Measurements from ENCODE around the gene CGB8.
"Not testable (repeated sequence)": the region's sequence is repeated elsewhere in the genome, so short reads cannot be mapped to it uniquely, and the experiment has no call there.

CGB8 gene

GRCh38 chr19:49064768-49065611, 16.1 kb upstream of the CGB8 start, which contains the start of gene NTF4:
TSS of gene NTF4 (minus strand) at chr19:49064818. CDS start at chr19:49061997, 2,821 bp downstream.
- DNase-seq: no peak

GRCh38 chr19:49064029-49064629, 15.2 kb upstream of the CGB8 start:
- DNase-seq: no peak

GRCh38 chr19:49061445-49061844, 12.5 kb upstream of the CGB8 start:
- DNase-seq: no peak

- no peak for DNase-seq
These were observed 12.1 kb upstream of the CGB8 start for GRCh38 chr19:49061000-49061399.

GRCh38 chr19:49059053-49059452, 10.1 kb upstream of the CGB8 start:
- DNase-seq: no peak

GRCh38 chr19:49058562-49058961, 9.7 kb upstream of the CGB8 start:
- peak in 1 of 2 donors; percentile 23 for DNase-seq

- DNase-seq: peak in 1 of 2 donors; percentile 31
These were observed 8.8 kb upstream of the CGB8 start, which contains the start of gene CGB7 for GRCh38 chr19:49057636-49058234. TSS of gene CGB7 (minus strand) at chr19:49057749. CDS start at chr19:49055375, 2,374 bp downstream.

GRCh38 chr19:49056902-49057596, 8.1 kb upstream of the CGB8 start:
- DNase-seq: not testable (repeated sequence)

- DNase-seq: peak; percentile 34 to 36
These were observed 7.4 kb upstream of the CGB8 start for GRCh38 chr19:49056101-49056901.

- not testable (repeated sequence) for DNase-seq
These were observed 1.6 kb upstream of the CGB8 start for GRCh38 chr19:49050376-49051033.

GRCh38 chr19:49049834-49050233, 923 bp upstream of the CGB8 start:
- DNase-seq: not testable (repeated sequence)

GRCh38 chr19:49043548-49043947, 5.4 kb downstream of the CGB8 start, which contains the start of gene CGB5:
TSS of gene CGB5 (plus strand) at chr19:49043848. CDS start at chr19:49044210, 362 bp downstream.
- not testable (repeated sequence) for DNase-seq

GRCh38 chr19:49042666-49043065, 6.2 kb downstream of the CGB8 start:
- DNase-seq: not testable (repeated sequence)

- DNase-seq: no peak
These were observed 6.7 kb downstream of the CGB8 start for GRCh38 chr19:49042177-49042576.

- DNase-seq: not testable (repeated sequence)
These were observed 9.2 kb downstream of the CGB8 start for GRCh38 chr19:49039736-49040135.

GRCh38 chr19:49038557-49039276, 10.2 kb downstream of the CGB8 start:
- not testable (repeated sequence) for DNase-seq

GRCh38 chr19:49038111-49038510, 10.8 kb downstream of the CGB8 start:
- DNase-seq: not testable (repeated sequence)

GRCh38 chr19:49036815-49037214, 12.1 kb downstream of the CGB8 start, which contains the start of gene CGB1:
TSS of gene CGB1 (minus strand) at chr19:49036895. CDS start at chr19:49036711, 184 bp downstream.
- DNase-seq: peak; percentile 48 to 65

- peak; percentile 72 to 88 for DNase-seq
These were observed 17.1 kb downstream of the CGB8 start, which contains the start of gene CGB2 for GRCh38 chr19:49031642-49032301. TSS of gene CGB2 (plus strand) at chr19:49031890. CDS start at chr19:49032096, 206 bp downstream.

- not testable (repeated sequence) for DNase-seq
These were observed 18.6 kb downstream of the CGB8 start for GRCh38 chr19:49030323-49030722.
